Head of caudate nucleus (tissue), 42 donors: ENCODE data around the gene INPP4A.

Experiments
- DNase-seq, 42 donors: peaks; one replicate each; pipeline versions ENCODE4 v3.0.0 to v3.0.0-alpha.2; 2020 to 2021; ENCODE audit warnings: mixed read lengths in 7 of 42
- intact Hi-C: fragments of 100-400 bp; cut with DNase I; formaldehyde crosslinking; loops from one replicate; pipeline ENCODE4 v1.15.0; 2022

INPP4A gene

DNA sequence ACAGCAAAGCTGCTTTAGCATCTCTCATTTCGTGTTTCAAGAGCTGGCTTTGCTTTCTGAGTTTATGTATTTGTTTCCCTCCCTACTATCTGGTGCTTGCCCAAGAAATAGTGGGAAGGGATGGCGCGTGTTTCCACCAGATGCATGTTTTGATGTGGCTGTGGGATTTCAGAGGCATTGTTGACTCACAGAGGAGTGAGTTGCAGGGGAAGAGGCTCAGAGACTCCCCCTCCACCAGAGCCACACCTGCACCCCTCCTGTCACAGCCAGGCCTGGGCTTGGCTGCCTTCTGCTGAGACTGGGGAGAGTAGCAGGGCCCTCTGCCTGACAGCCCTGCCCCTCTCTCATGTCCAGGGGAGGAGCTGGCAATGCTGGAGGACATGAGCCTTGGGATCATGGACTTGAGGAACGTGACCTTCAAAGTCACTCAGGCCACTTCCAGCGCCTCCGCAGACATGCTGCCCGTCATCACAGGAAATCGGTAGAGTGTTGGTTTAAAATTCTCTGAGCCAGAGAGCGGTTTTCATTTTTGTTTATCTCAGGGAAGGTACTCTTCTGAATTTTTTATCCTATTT lies 120.7 kb downstream of the INPP4A start:
- intact Hi-C loops, result no loop called here
- DNase-seq, result no peak

DNA sequence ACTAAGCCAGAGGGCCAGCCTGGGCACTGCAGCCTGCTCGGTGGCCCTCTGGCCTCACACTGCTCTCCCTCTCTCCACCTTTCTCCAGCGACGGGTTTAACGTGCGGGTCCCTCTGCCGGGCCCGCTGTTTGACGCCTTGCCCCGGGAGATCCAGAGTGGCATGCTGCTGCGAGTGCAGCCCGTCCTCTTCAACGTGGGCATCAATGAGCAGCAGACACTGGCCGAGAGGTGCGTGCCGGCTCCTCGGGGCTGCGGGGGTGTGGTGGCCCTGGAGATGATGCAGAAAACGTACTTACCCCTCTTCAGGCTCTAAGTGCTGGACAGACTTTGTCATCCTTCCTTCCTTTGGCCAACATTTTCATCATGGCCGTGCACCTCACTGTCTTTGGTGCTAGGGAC lies 121.3 kb downstream of the INPP4A start:
- intact Hi-C loops, result no loop called here
- no peak for DNase-seq

DNA sequence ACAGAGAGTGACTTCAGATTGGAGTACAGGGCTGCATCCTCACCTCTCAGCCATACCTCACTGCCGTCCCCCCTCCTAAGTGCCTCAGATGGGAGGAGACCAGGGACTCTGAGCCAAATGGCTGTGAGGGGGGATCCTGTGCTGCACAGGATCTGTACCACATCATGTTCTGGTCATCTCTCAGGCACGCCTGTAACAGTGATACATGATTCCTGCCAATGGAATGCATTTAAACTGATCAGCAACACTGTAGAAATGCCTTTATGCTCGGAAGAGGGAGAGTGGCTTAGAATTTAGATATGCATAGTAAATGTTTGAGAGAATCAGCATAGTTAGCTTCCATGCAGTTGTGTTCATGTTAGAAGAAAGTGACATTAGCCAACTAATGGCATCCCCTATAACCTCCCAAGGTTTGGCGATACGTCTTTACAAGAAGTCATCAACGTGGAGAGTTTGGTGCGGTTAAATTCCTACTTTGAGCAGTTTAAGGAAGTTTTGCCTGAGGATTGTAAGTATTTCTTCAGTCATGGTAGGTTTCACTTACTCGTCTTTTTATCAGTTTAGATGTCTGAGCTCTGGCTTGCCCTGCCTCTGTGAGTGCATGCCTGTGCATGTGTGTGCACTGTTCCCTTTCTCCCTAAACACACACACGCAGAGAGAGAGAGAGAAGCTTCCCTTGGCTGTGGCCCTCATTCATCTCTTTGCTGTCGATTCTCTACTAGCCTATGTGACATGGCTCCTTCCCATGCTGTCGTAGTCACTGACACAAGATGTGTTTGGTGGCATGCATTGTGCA lies 123.7 kb downstream of the INPP4A start:
- intact Hi-C loops, result no loop called here
- no peak for DNase-seq

DNA sequence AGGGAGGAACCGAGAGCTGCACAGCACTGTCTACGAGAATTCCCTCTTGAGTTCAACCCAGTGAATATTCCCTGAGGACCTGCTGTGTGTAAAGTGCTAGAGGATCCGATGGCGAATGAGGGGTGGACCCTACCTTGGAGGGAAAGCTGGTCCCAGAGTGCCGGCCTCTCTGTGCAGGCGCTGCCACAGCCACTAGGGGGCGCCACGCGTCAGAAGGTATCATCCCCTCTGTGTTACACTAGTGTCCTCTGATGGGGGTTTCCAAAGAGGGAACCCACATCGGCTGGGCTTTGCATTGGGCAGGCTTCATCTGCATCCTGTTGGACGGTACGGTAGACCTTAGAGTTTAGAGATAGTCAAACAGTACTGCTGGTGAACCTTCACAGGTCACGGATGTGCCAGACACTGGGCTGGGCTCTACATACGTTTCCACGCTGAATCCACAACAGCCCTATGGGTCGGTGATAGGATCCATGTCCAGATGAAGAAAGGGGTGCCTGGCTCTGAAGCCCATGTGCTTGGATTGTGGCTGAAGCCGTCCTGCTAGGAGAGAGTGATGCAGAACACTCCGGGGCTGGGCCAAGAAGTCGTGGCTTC lies 124.6 kb downstream of the INPP4A start:
- peak in 33 of 42 donors; percentile 20 to 77 (median 58) for DNase-seq
- intact Hi-C loops, result no loop called here

DNA sequence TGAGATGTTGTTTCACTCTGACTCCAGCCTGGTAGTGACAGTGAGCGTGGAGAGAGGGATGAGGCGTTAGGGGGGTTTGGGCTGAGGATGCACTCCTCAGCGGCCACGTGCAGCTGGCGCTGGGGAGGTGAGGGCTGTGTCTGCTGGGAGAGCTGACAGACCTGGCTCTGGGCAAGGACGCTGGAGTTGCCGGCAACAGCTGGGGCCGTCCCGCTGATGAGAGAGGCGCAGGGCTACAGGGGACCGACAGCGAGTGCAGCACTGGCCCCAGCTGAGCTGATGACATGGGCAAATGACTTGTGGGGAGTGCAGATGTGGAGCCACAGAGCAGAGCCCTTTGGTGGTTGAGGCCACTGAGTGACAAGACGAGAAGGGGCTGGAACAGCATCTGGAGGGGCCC lies 125.3 kb downstream of the INPP4A start:
- intact Hi-C loops, result no loop called here
- no peak for DNase-seq

DNA sequence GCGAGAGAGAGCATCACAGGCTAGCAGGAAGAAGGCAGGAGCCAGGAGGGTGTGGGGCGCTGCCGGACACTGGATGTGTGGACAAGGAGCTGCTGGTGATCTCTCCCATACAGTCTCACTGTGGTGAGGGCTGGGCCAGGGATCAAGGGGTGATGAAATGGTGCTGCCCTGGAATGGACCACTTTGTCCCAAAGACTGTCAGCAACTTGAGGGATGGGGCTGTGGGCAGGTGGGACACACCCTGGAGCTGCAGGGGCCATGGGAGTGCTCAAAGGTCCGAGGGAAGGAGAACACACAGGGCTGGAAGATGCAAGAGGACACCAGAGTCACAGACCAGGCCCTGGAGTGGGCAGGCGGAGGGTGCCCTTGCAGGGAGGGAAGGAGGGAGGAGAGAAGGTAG lies 125.7 kb downstream of the INPP4A start:
- DNase-seq, result no peak
- intact Hi-C loops, result no loop called here

DNA sequence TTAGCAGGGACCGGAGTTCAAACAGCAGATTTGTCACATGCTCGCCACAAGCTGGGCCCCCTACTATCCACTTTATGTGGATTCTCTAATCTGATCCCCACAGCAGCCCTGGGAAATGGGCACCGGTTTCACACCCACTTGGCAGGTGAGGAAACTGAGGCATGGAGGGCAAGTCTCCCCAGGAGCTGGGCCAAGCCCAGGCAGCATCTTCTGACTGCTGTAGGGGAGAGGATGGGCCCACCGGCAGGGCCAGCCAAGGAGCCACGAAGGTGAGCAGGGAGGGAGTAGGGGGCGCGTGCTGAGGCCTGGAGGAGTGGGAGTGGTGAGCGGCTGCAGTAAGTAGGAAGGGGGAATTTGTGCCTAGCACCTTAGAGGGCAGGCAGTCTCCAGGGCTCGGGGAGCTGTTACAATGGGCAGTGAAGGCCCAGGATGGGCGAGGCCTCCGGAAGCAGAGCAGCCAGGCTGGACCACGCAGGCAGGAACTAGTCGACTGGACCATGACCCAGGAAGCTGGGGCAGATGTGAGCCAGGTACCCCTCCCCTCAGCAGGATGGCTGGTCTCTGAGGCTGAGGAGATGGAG lies 126.6 kb downstream of the INPP4A start:
- DNase-seq, result peak in 1 of 42 donors; percentile 29
- intact Hi-C loops, result no loop called here

DNA sequence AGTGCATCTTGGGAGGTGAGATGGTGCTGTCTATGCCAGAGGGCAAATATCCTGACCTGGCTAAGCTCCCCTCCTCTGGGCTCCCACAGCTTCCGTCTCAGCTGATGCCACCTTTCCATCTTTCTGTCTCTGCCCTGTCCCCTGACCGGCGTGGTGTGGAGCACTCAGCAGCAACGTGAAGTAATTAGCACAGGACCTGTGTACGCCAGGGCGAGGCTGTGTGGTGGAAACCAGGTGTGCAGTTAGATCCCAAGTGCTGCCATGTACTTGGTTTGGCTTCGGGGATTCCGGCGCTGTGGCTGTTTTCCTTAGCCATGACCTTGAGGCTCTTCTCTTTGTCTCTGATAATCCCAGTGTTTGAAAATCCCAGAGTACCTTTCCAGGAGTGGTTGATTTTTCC lies 127.1 kb downstream of the INPP4A start:
- peak in 2 of 42 donors; percentile 11 to 23 for DNase-seq
- intact Hi-C loops, result no loop called here

DNA sequence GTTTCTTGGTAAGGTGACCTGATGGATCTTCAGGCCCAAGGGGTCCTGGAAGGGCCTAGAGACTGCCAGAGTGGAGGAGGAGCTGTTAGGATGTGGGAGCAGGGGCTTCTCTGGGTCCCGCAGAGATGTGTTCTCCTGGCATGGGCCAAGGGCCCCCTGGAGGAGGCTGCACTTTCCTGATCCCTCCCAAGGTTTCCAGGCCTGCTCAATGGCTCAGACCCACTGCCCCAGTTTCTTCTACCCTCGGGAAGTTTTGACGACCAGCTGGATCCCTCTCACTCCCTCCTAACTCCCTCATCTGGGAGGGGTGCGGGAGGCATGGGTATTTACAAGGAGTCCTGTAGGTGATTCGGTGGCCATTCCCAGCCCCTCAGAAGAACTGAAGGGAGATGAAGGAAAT lies 127.6 kb downstream of the INPP4A start:
- intact Hi-C loops, result no loop called here
- DNase-seq, result peak in 1 of 42 donors; percentile 28

DNA sequence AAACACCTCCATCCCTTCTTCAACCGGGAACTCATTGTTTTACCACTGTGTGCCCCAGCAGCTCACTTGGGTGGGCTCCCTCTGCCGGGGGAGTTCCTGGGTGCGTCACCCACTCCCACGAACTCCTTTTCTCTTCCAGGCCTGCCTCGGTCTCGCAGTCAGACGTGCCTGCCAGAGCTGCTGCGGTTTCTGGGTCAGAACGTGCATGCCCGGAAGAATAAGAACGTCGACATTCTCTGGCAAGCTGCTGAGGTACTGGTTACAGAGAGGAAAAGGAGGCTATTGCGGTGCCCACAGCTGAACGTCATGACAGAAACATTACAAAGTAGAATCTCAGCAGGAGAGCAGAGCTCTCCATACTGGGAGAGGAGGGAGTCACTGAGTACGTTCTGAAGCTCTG lies 128.0 kb downstream of the INPP4A start:
- DNase-seq, result peak; percentile 28 to 90 (median 68)
- intact Hi-C loops, result no loop called here

DNA sequence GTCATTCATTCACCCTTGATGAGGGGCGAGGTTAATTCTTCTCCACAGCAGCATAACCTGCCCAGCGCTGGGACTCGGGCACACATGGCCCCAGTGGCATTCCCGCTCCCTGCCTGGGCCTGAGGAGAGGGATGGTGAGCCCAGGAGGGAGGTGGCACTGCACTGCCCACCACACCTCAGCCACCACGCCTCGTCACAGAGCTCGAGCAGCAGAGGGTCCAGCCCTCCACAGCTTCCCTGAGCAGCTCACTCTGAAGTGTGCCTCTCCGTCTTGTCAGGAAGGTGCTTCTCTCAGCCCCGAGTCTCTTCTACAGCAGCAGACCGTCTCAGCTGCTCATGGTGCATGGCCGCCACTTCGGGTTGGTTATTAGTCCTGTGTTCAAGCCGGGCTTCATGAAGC lies 128.8 kb downstream of the INPP4A start:
- intact Hi-C loops, result no loop called here
- DNase-seq, result peak in 1 of 42 donors; percentile 11

DNA sequence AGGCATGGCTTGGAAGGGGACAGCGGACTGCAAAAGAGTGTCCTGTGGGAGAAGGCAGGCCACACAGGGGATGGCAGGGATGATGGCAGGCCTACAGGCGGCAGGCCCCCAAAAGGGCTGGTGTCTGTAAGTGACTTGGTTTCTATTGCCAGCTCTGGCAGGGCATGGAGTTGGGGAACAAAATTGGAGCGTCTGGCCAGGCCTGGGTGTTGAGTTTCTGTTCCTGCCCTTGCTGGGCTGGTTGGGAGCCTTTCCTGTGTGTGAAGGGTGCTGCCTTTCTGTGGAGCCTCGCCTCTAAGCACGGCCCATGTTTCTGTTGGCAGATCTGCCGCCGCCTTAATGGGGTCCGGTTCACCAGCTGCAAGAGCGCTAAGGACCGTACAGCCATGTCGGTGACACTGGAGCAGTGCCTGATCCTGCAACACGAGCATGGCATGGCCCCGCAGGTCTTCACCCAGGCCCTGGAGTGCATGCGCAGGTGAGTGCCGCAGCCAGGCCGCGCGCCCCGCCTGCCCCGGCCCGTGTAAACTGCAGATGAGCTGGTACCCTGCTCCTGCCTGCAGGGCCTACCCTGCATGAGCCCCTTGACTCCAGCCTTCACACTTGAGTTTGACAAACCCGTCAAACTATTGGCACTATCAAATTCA lies 132.1 kb downstream of the INPP4A start:
- DNase-seq, result no peak
- intact Hi-C loops, result no loop called here

DNA sequence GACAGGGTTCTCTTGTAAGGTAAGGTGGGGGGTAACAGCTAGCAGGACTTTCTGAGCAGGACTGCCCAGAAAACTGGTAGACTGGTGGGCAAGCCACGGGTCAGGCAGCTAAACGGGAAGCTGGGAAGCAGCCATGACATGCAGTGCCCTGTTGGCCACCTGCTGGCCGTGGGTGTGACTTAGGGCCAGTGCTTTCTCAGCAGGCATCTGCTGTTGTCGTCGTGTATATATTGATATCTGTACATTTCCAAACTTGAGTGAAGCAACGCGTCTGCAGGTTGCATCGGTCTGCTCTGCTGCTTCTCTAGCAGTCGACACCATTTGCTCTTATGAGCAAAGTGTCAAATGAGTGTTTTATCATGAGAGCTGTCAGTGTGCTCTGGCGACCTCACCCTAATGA lies 132.7 kb downstream of the INPP4A start:
- intact Hi-C loops, result no loop called here
- DNase-seq, result peak in 1 of 42 donors; percentile 28

DNA sequence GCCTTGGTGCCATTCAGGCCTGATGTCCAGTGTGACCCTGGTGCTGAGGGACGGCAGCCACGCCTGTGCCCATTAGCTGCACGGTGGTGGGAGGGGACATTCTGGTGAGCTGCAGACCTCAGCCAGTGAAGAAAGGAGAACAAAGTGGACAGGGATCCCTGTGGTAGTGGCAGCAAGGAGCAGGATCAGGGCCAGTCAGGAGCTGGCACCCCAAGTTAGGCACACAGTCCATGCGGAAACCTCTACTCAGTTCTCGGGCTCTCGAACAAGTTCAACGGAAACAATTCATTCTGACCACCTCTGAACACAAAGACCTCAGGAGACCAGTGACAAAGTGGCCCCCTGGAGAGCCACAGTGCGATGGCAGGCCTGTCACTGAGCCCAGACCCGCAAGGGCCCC lies 133.6 kb downstream of the INPP4A start:
- intact Hi-C loops, result no loop called here
- peak in 2 of 42 donors; percentile 15 to 25 for DNase-seq

DNA sequence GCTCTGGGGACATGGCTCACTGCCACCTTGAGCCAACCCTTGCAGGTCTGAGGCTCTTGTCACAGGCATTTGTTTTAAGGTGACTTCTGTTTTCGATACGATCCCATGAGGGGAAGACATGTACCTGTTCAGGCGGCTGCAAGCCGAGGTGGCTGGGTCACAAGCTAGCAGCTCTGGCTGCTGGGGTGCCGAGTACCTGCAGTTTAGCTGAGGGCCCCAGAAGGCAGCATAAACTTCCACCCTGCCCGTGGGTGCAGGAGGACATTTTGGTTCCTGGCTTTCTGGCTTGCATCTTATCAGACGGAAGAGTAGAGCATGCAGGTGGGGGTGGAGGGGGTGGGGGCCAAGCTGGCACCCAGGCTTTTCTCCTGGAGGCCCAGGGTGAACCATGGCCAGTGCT lies 135.3 kb downstream of the INPP4A start:
- intact Hi-C loops, result no loop called here
- DNase-seq, result peak in 4 of 42 donors; percentile 5 to 30 (median 23)

DNA sequence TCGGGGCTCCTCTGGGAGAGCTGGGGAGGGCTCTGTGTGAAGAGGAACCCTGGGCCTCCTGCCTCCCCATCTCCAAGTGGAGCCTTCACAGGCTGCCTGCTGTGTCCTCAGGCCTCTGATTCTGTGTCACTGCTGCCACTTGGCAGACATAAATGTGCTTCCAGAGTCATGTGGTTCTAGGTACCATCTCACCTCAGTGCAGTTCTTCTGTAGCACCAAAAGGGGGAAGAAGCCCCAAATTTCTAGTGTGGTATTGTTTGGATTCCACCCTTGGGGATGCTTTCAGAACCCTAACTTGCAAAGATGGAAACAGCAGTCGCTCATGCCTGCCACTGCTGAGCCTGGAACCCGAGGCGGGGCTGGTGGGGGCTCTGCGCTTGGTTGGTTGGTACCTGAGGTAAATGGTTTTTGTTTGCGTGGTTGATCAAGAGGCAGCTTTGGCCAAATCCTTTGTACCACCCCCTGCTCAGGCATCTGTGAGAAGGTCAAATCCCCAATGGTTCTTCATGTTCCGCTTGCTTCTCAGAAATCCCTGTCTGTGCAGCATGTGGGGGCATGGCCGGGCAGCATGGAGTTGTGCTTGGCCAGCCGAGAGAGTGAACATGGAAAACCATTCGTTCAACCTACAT lies 136.1 kb downstream of the INPP4A start:
- DNase-seq, result peak in 2 of 42 donors; percentile 5 to 6
- intact Hi-C loops, result no loop called here

DNA sequence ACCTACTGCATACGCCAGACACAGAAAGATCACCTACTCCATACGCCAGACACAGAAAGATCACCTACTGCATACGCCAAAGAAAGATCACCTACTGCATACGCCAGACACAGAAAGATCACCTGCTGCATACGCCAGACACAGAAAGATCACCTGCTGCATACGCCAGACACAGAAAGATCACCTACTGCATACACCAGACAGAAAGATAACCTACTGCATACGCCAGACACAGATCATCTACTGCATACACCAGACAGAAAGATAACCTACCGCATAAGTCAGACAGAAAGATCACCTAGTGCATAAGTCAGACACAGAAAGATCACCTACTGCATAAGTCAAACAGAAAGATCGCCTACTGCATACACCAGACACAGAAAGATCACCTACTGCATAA lies 137.9 kb downstream of the INPP4A start:
- DNase-seq, result no peak
- intact Hi-C loops, result no loop called here

DNA sequence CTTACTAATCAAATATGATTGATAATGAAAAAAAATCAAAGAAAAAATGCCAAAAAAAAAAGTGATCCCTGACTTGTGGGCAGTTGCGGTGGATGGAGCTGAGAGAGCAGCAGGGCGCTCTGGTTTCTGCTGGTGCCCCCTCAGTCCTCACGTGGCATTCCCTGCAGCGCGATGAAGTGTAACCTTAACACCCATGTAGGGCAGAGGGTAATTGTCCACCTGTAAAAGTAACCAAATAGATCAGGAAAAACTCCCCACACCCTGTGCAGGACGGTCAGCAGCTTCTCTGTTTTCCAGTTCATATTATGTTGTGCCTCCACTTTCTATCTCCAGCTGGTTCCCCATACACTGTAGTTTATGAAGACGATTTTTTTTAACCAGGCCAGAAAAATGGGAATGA lies 138.6 kb downstream of the INPP4A start:
- DNase-seq, result peak in 2 of 42 donors; percentile 7 to 25
- intact Hi-C loops, result no loop called here
